ENCODE results near the gene RPS6KA1. TPM values are rescaled to one million over a fixed set of nuclear protein-coding genes. Genes with fewer than 3 reads are reported as not detected.

The RPS6KA1 gene
- total and polyA plus RNA-seq, 2 of the 8 experiments (the other 6 are each of a cell fraction or from before 2014, with no cell fraction given) = 44.3 to 55.0 TPM

DNA sequence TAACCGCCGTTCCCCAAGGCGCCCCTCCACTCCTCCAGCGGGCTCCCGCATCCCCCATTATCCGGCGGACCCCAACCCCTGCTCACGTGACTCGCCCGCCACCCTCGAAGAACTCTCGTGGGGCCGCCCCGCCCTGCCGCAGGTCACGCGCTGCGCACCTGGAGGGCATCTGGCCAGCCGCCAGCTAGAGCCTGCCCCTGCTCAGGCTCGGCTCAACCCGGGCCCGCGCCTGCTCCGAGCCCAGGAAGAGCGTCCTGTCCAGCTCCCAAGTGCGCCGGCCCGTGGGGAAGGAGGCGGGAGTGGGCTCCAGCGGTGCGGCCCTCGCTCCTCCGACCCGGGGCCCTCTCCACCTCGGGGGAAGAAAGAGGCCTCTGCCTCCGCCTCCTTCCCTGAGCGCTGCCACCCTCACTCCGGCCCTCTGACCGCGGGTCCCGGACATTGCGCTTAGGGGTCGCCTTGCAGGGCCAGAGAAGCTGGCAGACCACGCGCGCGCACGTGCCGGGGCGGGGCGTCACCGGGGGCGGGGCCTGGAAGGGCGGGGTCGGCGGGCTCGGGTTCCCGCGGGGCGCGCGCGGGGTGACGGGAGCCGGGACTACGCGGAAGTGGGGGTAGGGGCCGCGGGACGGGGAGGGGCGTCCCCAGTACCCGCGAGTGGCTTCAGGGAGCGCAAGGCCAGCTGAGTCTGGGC, 28.9 kb upstream of the RPS6KA1 start (continued):
- TF ChIP-seq ASH2L (IDR thresholded peaks at IDR 0.05; ENCODE audit: low read length) = peak; percentile 64
- TF ChIP-seq POLR2AphosphoS5 (IDR thresholded peaks at IDR 0.05; ENCODE audit: low read depth, low read length) = peak; percentile 0; the same call in 1 of the 2 replicates
- TF ChIP-seq ATF2 (IDR thresholded peaks at IDR 0.05; ENCODE audit: low read length) = no peak
- TF ChIP-seq ZNF274 (IDR thresholded peaks at IDR 0.05; ENCODE audit: borderline replicate concordance, extremely low read depth, low read length) = no peak
- no peak for TF ChIP-seq SP2 (IDR thresholded peaks at IDR 0.05; ENCODE audit: low read length)
- TF ChIP-seq SRF (IDR thresholded peaks at IDR 0.05; ENCODE audit: low read depth, low read length) = no peak
- TF ChIP-seq RXRA (IDR thresholded peaks at IDR 0.05; ENCODE audit: insufficient read depth, low read depth, low read length) = no peak
- TF ChIP-seq USF2 (IDR thresholded peaks at IDR 0.05; ENCODE audit: low read length) = peak; percentile 61
- TF ChIP-seq RBBP5 (IDR thresholded peaks at IDR 0.05; ENCODE audit: borderline replicate concordance, low read depth, low read length) = peak; percentile 62; the same call in 1 of the 2 replicates
- 0 out of 4 replicates have a peak, but pooled peaks of 1 of the 2 experiments have one; percentile 36 for TF ChIP-seq SIN3A (conservative IDR thresholded peaks at IDR 0.05 in 1 of 2, IDR thresholded peaks at IDR 0.05 in 1 of 2; ENCODE audit: low read depth in 1 of 2, low read length in 2 of 2)
- TF ChIP-seq EZH2 (IDR thresholded peaks at IDR 0.05; ENCODE audit: low read depth, low read length, severe bottlenecking) = no peak
- no peak; a peak in 1 of 3 replicates for TF ChIP-seq POLR2A (IDR thresholded peaks at IDR 0.05; ENCODE audit: control extremely low read depth in 1 of 2, low read depth in 2 of 2, low read length in 2 of 2)

Data from H1 (cell line).